IPS-18a (cell line): Measurements from ENCODE around the gene C6.

Experiments
- H3K27ac ChIP-seq: one replicate; pipeline ENCODE4 v1.5.1; 2013; ENCODE audit warnings: low read length
- H3K27me3 ChIP-seq: one replicate; pipeline ENCODE4 v1.6.1; 2013; ENCODE audit warnings: mild to moderate bottlenecking, low read length; ENCODE audit not compliant: control insufficient read depth, insufficient read depth
- H3K36me3 ChIP-seq: one replicate; pipeline ENCODE4 v1.6.1; 2013; ENCODE audit warnings: low read depth, low read length; ENCODE audit not compliant: control insufficient read depth
- H3K4me1 ChIP-seq: one replicate; pipeline ENCODE4 v1.6.1; 2013; ENCODE audit warnings: low read depth, low read length; ENCODE audit not compliant: control insufficient read depth
- H3K4me3 ChIP-seq: one replicate; pipeline ENCODE4 v1.5.1; 2013; ENCODE audit warnings: low read length
- H3K9ac ChIP-seq: one replicate; pipeline ENCODE4 v1.6.1; 2013; ENCODE audit warnings: mild to moderate bottlenecking, low read length, moderate library complexity
- H3K9me3 ChIP-seq: one replicate; pipeline ENCODE4 v1.6.1; 2013; ENCODE audit warnings: low read depth, low read length; ENCODE audit not compliant: control insufficient read depth

The C6 gene

DNA sequence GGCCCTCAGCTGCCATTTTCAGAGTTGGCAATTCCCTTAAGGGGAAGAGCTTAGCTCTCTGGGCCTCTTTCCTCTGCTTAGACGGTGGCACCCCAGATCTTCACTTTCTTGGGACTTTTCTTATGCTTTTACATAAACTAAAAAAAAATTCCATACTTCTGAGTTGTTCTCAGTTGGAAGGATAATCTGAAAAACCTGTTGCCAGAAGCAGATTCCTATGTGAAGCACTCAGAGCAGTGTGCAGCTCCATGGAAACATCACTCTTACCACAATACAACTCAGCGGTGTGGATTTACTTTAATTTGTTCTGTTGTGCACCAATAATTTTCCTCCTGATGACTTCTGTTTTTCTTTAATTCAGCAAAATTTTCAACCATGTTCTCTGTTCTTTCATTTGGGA, 98.1 kb downstream of the C6 start:
- Histone ChIP-seq H3K4me1 (no peaks in the 10 kb centered on the region), H3K9me3 (no peaks in the 10 kb centered on the region), H3K4me3 (no peak overlapping the region), H3K27me3 (no peaks in the 10 kb centered on the region), H3K36me3 (no peaks in the 10 kb centered on the region), H3K27ac (no peak overlapping the region), H3K9ac (no peak overlapping the region)

DNA sequence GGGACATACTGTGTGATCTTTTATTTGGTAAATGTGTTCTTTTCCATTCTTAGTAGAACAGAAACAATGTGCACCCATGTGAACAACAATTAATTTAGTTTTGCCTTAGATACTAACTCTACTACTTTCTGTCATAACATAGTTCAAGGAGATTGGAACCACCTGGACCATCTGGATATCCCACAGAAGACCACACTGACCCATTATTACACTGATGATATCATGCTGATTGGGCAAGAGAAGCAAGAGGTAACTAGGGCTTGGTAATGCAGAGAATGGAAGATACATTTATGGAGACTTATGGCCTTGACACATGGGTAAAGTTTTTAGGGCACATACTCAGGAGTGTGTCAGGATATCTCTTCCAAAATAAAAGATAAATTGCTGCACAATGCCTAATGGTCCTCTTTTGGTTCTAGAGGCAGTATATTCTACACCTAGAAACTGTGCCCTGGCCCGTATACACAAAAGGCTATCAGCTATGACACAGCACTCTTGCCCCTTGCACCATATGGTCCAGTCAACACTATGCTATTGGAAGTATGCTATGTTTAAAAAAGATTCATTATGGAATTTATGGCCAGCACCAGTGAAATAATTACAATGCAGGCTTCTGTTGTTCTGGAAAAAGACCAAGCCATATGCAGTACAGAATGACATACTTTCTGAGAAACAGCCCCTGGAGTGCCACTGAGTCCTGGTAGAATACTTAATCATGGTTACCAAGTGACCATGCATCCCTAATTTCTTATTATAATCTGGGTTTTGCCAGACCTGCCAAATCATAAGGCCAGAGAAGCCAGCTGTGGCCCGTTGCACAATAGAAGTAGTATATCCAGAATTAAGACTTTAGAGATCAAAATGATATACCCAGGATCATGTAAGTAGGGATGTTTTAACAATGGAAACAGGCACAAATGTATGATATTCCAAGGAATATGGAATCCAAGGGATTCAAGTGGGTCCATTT, 100.6 kb downstream of the C6 start:
- no peaks in the 10 kb centered on the region for H3K9me3 ChIP-seq
- no peak overlapping the region for H3K27ac ChIP-seq
- H3K4me3 ChIP-seq, result no peak overlapping the region
- no peak overlapping the region for H3K9ac ChIP-seq
- no peaks in the 10 kb centered on the region for H3K36me3 ChIP-seq
- no peaks in the 10 kb centered on the region for H3K4me1 ChIP-seq
- H3K27me3 ChIP-seq, result no peaks in the 10 kb centered on the region

DNA sequence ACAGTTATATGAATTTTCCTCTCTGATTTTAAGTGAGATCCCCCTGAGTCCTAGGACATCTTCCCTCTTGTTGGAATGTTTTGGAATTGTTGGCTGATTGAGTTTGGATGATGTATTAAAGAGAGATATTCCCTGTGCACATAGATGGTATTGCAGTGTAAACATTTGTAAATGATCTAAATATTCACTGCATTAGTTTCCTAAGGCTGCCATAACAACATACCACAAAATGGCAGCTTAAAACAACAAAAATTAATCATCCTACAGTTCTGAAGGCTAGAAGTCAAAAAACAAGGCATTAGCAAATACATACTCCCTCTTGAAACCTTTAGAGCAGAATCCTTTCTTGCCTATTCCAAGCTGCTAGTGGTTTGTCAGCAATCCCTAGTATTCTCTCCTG, 104.1 kb downstream of the C6 start:
- no peaks in the 10 kb centered on the region for H3K4me1 ChIP-seq
- no peak overlapping the region for H3K9ac ChIP-seq
- H3K27me3 ChIP-seq, result no peaks in the 10 kb centered on the region
- no peaks in the 10 kb centered on the region for H3K36me3 ChIP-seq
- no peak overlapping the region for H3K4me3 ChIP-seq
- H3K27ac ChIP-seq, result no peak overlapping the region
- no peaks in the 10 kb centered on the region for H3K9me3 ChIP-seq

- H3K27ac ChIP-seq, result no peak overlapping the region
- no peak overlapping the region for H3K4me3 ChIP-seq
- H3K27me3 ChIP-seq, result no peaks in the 10 kb centered on the region
- no peaks in the 10 kb centered on the region for H3K9me3 ChIP-seq
- no peaks in the 10 kb centered on the region for H3K4me1 ChIP-seq
- no peak overlapping the region for H3K9ac ChIP-seq
- no peaks in the 10 kb centered on the region for H3K36me3 ChIP-seq
These were observed 111.0 kb downstream of the C6 start for GRCh38 chr5:41102341-41102740.

DNA sequence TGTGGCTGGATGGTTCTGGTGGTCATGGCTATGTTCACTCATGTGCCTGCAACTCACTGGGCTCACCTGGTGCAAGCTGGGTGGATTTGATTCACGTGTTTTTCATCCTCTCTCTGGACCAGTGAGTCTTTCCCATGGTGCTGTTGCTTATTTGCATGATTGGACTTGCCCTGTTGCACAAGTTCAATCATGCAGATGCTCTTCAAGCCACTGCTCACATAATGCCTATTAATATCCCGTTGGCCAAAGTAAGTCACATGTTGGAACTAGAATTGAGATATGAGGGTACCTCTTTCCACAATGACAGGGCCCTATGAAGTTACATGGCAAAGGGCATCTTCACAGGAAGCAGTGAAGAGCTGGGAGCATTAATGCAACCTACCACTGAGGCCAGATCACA, 115.7 kb downstream of the C6 start:
- Histone ChIP-seq H3K9me3 (no peaks in the 10 kb centered on the region), H3K4me3 (no peak overlapping the region), H3K9ac (no peak overlapping the region), H3K27me3 (no peaks in the 10 kb centered on the region), H3K4me1 (no peaks in the 10 kb centered on the region), H3K36me3 (no peaks in the 10 kb centered on the region), H3K27ac (no peak overlapping the region)

- Histone ChIP-seq H3K9me3 (no peaks in the 10 kb centered on the region), H3K4me3 (no peak overlapping the region), H3K36me3 (no peaks in the 10 kb centered on the region), H3K27ac (no peak overlapping the region), H3K4me1 (no peaks in the 10 kb centered on the region), H3K27me3 (no peaks in the 10 kb centered on the region), H3K9ac (no peak overlapping the region)
These were observed 117.8 kb downstream of the C6 start for GRCh38 chr5:41095324-41096101.

GRCh38 chr5:41094871-41095270, 118.5 kb downstream of the C6 start:
- no peak overlapping the region for H3K27ac ChIP-seq
- H3K36me3 ChIP-seq, result no peaks in the 10 kb centered on the region
- no peak overlapping the region for H3K4me3 ChIP-seq
- H3K27me3 ChIP-seq, result no peaks in the 10 kb centered on the region
- no peak overlapping the region for H3K9ac ChIP-seq
- no peaks in the 10 kb centered on the region for H3K4me1 ChIP-seq
- H3K9me3 ChIP-seq, result no peaks in the 10 kb centered on the region

- Histone ChIP-seq H3K9ac (no peak overlapping the region), H3K27me3 (no peaks in the 10 kb centered on the region), H3K9me3 (no peaks in the 10 kb centered on the region), H3K4me1 (no peaks in the 10 kb centered on the region), H3K27ac (no peak overlapping the region), H3K4me3 (no peak overlapping the region), H3K36me3 (no peaks in the 10 kb centered on the region)
These were observed 119.5 kb downstream of the C6 start for GRCh38 chr5:41093803-41094202.
